Measurements from ENCODE around the gene ADCY4.

ADCY4 gene

GRCh38 chr14:24296341-24297157, 38.3 kb downstream of the ADCY4 start:
- DNase-seq: peak; percentile 78

GRCh38 chr14:24293525-24293924, 41.3 kb downstream of the ADCY4 start:
- no peak for DNase-seq

- no peak for DNase-seq
Measured at GRCh38 chr14:24292118-24292807, 42.6 kb downstream of the ADCY4 start.

GRCh38 chr14:24291446-24292117, 43.3 kb downstream of the ADCY4 start:
- DNase-seq: no peak

- DNase-seq: no peak
Measured at GRCh38 chr14:24290746-24291145, 44.1 kb downstream of the ADCY4 start.

GRCh38 chr14:24289649-24290280, 45.1 kb downstream of the ADCY4 start:
- no peak for DNase-seq

- no peak for DNase-seq
Measured at GRCh38 chr14:24286996-24287395, 47.9 kb downstream of the ADCY4 start.

- no peak for DNase-seq
Measured at GRCh38 chr14:24285351-24285750, 49.5 kb downstream of the ADCY4 start.

- no peak for DNase-seq
Measured at GRCh38 chr14:24284501-24285035, 50.3 kb downstream of the ADCY4 start.

- DNase-seq: no peak
Measured at GRCh38 chr14:24283796-24284460, 50.9 kb downstream of the ADCY4 start.

- DNase-seq: no peak
Measured at GRCh38 chr14:24282736-24283135, 52.1 kb downstream of the ADCY4 start.

GRCh38 chr14:24281636-24282035, 53.2 kb downstream of the ADCY4 start:
- DNase-seq: no peak

GRCh38 chr14:24280797-24281460, 53.9 kb downstream of the ADCY4 start:
- DNase-seq: no peak

- peak; percentile 53 for DNase-seq
Measured at GRCh38 chr14:24279301-24280186, 55.3 kb downstream of the ADCY4 start.

- no peak for DNase-seq
Measured at GRCh38 chr14:24278424-24278823, 56.4 kb downstream of the ADCY4 start.

- DNase-seq: no peak
Measured at GRCh38 chr14:24277606-24278321, 57.1 kb downstream of the ADCY4 start.

- no peak for DNase-seq
Measured at GRCh38 chr14:24277071-24277470, 57.8 kb downstream of the ADCY4 start.

- peak; percentile 49 for DNase-seq
Measured at GRCh38 chr14:24274101-24274543, 60.7 kb downstream of the ADCY4 start.

GRCh38 chr14:24273422-24273998, 61.4 kb downstream of the ADCY4 start:
- DNase-seq: no peak

GRCh38 chr14:24272467-24272866, 62.4 kb downstream of the ADCY4 start:
- no peak for DNase-seq
